Measurements from ENCODE around the gene LAS1L.
A peak's percentile ranks its signal among the peaks of the same experiment; 100 is the strongest.
"Not testable (repeated sequence)": the region's sequence is repeated elsewhere in the genome, so short reads cannot be mapped to it uniquely, and the experiment has no call there.

The LAS1L gene

GRCh38 chrX:65576160-65576559 is 41.6 kb upstream of the LAS1L start:
- H3K4me3 ChIP-seq (ENCODE audit: severe bottlenecking), result no peak overlapping the region
- H3K27ac ChIP-seq (ENCODE audit: poor library complexity, severe bottlenecking), result no peak overlapping the region
- no peaks in the 10 kb centered on the region for H3K9me3 ChIP-seq (ENCODE audit: severe bottlenecking)
- no peak for ATAC-seq (ENCODE audit: low read depth)
- H3K27me3 ChIP-seq (ENCODE audit: insufficient read depth, poor library complexity, severe bottlenecking), result no peaks in the 10 kb centered on the region
- no peaks in the 10 kb centered on the region for H3K4me1 ChIP-seq (ENCODE audit: insufficient read depth, poor library complexity, severe bottlenecking)
- TF ChIP-seq CTCF (IDR thresholded peaks at IDR 0.05; ENCODE audit: poor library complexity, severe bottlenecking), result no peak
- no peaks in the 10 kb centered on the region for H3K36me3 ChIP-seq (ENCODE audit: low read depth)
- no peak for DNase-seq (ENCODE audit: low spot score)

GRCh38 chrX:65575022-65575421 is 40.4 kb upstream of the LAS1L start:
- no peak for TF ChIP-seq CTCF (IDR thresholded peaks at IDR 0.05; ENCODE audit: poor library complexity, severe bottlenecking)
- H3K36me3 ChIP-seq (ENCODE audit: low read depth), result no peaks in the 10 kb centered on the region
- no peaks in the 10 kb centered on the region for H3K9me3 ChIP-seq (ENCODE audit: severe bottlenecking)
- no peak overlapping the region for H3K27ac ChIP-seq (ENCODE audit: poor library complexity, severe bottlenecking)
- H3K27me3 ChIP-seq (ENCODE audit: insufficient read depth, poor library complexity, severe bottlenecking), result no peaks in the 10 kb centered on the region
- no peaks in the 10 kb centered on the region for H3K4me1 ChIP-seq (ENCODE audit: insufficient read depth, poor library complexity, severe bottlenecking)
- no peak for DNase-seq (ENCODE audit: low spot score)
- peak; percentile 46; the same call in 1 of the 3 replicates for ATAC-seq (ENCODE audit: low read depth)
- no peak overlapping the region for H3K4me3 ChIP-seq (ENCODE audit: severe bottlenecking)

- Histone ChIP-seq H3K27ac (ENCODE audit: poor library complexity, severe bottlenecking) (no peak overlapping the region), H3K4me1 (ENCODE audit: insufficient read depth, poor library complexity, severe bottlenecking) (no peaks in the 10 kb centered on the region), H3K27me3 (ENCODE audit: insufficient read depth, poor library complexity, severe bottlenecking) (no peaks in the 10 kb centered on the region), H3K4me3 (ENCODE audit: severe bottlenecking) (no peak overlapping the region), H3K36me3 (ENCODE audit: low read depth) (no peaks in the 10 kb centered on the region), H3K9me3 (ENCODE audit: severe bottlenecking) (no peaks in the 10 kb centered on the region)
- TF ChIP-seq CTCF (IDR thresholded peaks at IDR 0.05; ENCODE audit: poor library complexity, severe bottlenecking), result no peak
- DNase-seq (ENCODE audit: low spot score) (no peak), ATAC-seq (ENCODE audit: low read depth) (no peak)
These were observed 39.8 kb upstream of the LAS1L start for GRCh38 chrX:65574356-65574755.

- TF ChIP-seq CTCF (IDR thresholded peaks at IDR 0.05; ENCODE audit: poor library complexity, severe bottlenecking), result no peak
- H3K36me3 ChIP-seq (ENCODE audit: low read depth), result no peaks in the 10 kb centered on the region
- H3K9me3 ChIP-seq (ENCODE audit: severe bottlenecking), result no peaks in the 10 kb centered on the region
- H3K4me3 ChIP-seq (ENCODE audit: severe bottlenecking), result no peak overlapping the region
- H3K27me3 ChIP-seq (ENCODE audit: insufficient read depth, poor library complexity, severe bottlenecking), result no peaks in the 10 kb centered on the region
- DNase-seq (ENCODE audit: low spot score) (no peak), ATAC-seq (ENCODE audit: low read depth) (no peak)
- H3K4me1 ChIP-seq (ENCODE audit: insufficient read depth, poor library complexity, severe bottlenecking), result no peaks in the 10 kb centered on the region
- no peak overlapping the region for H3K27ac ChIP-seq (ENCODE audit: poor library complexity, severe bottlenecking)
These were observed 38.4 kb upstream of the LAS1L start for GRCh38 chrX:65572971-65573370.

- not testable (repeated sequence) for DNase-seq (ENCODE audit: low spot score); H3K9me3 ChIP-seq (ENCODE audit: severe bottlenecking); H3K4me3 ChIP-seq (ENCODE audit: severe bottlenecking); H3K36me3 ChIP-seq (ENCODE audit: low read depth); H3K27ac ChIP-seq (ENCODE audit: poor library complexity, severe bottlenecking); H3K27me3 ChIP-seq (ENCODE audit: insufficient read depth, poor library complexity, severe bottlenecking); ATAC-seq (ENCODE audit: low read depth); H3K4me1 ChIP-seq (ENCODE audit: insufficient read depth, poor library complexity, severe bottlenecking)
These were observed 28.3 kb upstream of the LAS1L start for GRCh38 chrX:65562850-65563249.
